ENCODE data around the gene EHMT1.

GRCh38 chr9:137823986-137824771 lies 205.4 kb downstream of the EHMT1 start:
- TF ChIP-seq CTCF (IDR thresholded peaks at IDR 0.05), result no peak
- no peak for TF ChIP-seq NFIC (IDR thresholded peaks at IDR 0.05; ENCODE audit: borderline replicate concordance)
- no peak for TF ChIP-seq FOXM1 (IDR thresholded peaks at IDR 0.05; ENCODE audit: low read depth)
- TF ChIP-seq POLR2AphosphoS5 (IDR thresholded peaks at IDR 0.05; ENCODE audit: low read depth, low read length), result no peak
- TF ChIP-seq GABPA (IDR thresholded peaks at IDR 0.05; ENCODE audit: low read depth), result no peak
- no peak for TF ChIP-seq EP300 (IDR thresholded peaks at IDR 0.05; ENCODE audit: borderline replicate concordance in 1 of 2, low read depth in 1 of 2, low read length in 1 of 2)
